Smooth muscle cell (in vitro differentiated cells): ENCODE data around the gene PTPRN2. TPM values are rescaled to one million over a fixed set of nuclear protein-coding genes. Genes with fewer than 3 reads are reported as not detected.

Source experiments
- DNase-seq: peaks from one replicate; lab custom pipeline; 2025; ENCODE audit not compliant: unreplicated experiment; lab: John Stamatoyannopoulos, UW
- H2AFZ ChIP-seq: fragments of 200-600 bp; sonication (generic); 2 replicates; pipeline ENCODE4 v1.6.0; 2016; ENCODE audit warnings: antibody characterized with exemption, low read depth, mild to moderate bottlenecking
- H3F3A ChIP-seq: fragments of 200-600 bp; sonication (generic); 2 replicates; pipeline ENCODE4 v1.6.0; 2017; ENCODE audit warnings: antibody characterized with exemption, low read depth
- H3K27ac ChIP-seq: fragments of 200-600 bp; sonication (generic); 2 replicates; pipeline ENCODE4 v1.5.1; 2016; ENCODE audit warnings: low read depth, mild to moderate bottlenecking
- H3K27me3 ChIP-seq: fragments of 200-600 bp; sonication (generic); 2 replicates; pipeline ENCODE4 v1.6.1; 2016; ENCODE audit warnings: low read depth, mild to moderate bottlenecking
- H3K36me3 ChIP-seq: fragments of 200-600 bp; sonication (generic); 2 replicates; pipeline ENCODE4 v1.5.1; 2016; ENCODE audit warnings: low read depth
- H3K4me1 ChIP-seq: fragments of 200-600 bp; sonication (generic); 2 replicates; pipeline ENCODE4 v1.5.1; 2016; ENCODE audit warnings: low read depth
- H3K4me2 ChIP-seq: fragments of 200-600 bp; sonication (generic); 2 replicates; pipeline ENCODE4 v1.6.0; 2016; ENCODE audit warnings: mild to moderate bottlenecking
- H3K4me3 ChIP-seq: fragments of 200-600 bp; sonication (generic); 2 replicates; pipeline ENCODE4 v1.5.1; 2016; ENCODE audit warnings: mild to moderate bottlenecking
- H3K79me2 ChIP-seq: fragments of 200-600 bp; sonication (generic); 2 replicates; pipeline ENCODE4 v1.6.0; 2016; ENCODE audit warnings: low read depth, mild to moderate bottlenecking
- H3K9ac ChIP-seq: fragments of 200-600 bp; sonication (generic); 2 replicates; pipeline ENCODE4 v1.6.0; 2016; ENCODE audit warnings: low read depth
- H3K9me3 ChIP-seq: fragments of 200-600 bp; sonication (generic); replicated peaks from 2 replicates; pipeline ENCODE4 v1.5.1; 2016; ENCODE audit warnings: low read depth
- H4K20me1 ChIP-seq: fragments of 200-600 bp; sonication (generic); 2 replicates; pipeline ENCODE4 v1.6.0; 2016; ENCODE audit warnings: low read depth
- WGBS: methylation state at CpG from one replicate; pipeline ENCODE4 v1.1.7; 2016; ENCODE audit warnings: low lambda C conversion rate; 5-methylcytosine and 5-hydroxymethylcytosine counted together
- polyA plus RNA-seq: library from polyadenylated mRNA; unstranded; fragments of >200 nt; fragmentation: Nextera tagmentation; extraction: Ambion mirVana; gene quantifications from 2 replicates; pipeline ENCODE4 v1.2.1, GENCODE V29; 2016
- total RNA-seq: library from RNA; depleted of rRNA; stranded (reverse); fragments of >200 nt; gene quantifications from 2 replicates; pipeline ENCODE4 v1.2.3, GENCODE V29; 2014
- TF ChIP-seq, protein P1 (sequence below): fragments of 200-600 bp; sonication (generic); IDR thresholded peaks from 2 replicates; pipeline ENCODE4 v1.5.1; 2017; ENCODE audit warnings: borderline replicate concordance, mild to moderate bottlenecking, antibody characterized with exemption; ENCODE audit not compliant: insufficient read depth, poor library complexity, severe bottlenecking

PTPRN2 gene
- total and polyA plus RNA-seq, 2 experiments from 2014 or later = 0.09 to 0.87 TPM

DNA sequence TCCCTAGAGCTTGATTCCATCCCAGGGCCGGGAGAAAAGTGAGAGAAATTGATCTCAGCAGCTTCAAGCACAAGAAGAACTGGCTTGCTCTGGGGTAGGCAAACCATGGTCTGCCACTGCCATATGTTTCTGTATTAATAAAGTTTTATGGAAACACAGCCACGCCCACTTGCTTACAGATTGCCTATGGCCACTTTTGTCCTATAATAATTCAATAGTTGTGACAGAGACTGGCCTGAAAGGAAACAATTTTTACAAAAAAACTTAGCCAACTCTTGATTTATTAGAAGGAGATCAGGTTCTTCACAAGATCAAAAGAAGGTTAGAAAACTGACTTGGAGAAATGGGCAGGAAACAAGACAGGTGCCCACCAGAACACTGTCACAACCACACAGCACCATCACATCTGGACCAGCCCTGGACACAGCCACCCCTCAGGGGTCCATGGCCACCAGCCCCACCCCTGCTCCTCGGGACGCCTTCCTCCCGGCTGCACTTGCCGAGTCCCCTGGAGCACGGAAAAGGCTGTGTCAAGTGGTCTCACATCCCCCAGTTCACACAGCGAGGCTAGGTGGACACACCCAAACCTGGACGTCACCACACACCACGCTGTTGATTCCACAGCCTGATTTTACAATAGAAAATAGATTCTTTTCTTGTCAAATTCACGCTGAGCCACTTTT, 85.4 kb downstream of the PTPRN2 start:
- Histone ChIP-seq H3K27me3 (no peaks in the 10 kb centered on the region), H2AFZ (no peak overlapping the region), H3K79me2 (no peaks in the 10 kb centered on the region), H3K4me2 (no peak overlapping the region), H3K9ac (no peak overlapping the region), H3F3A (no peaks in the 10 kb centered on the region), H4K20me1 (no peaks in the 10 kb centered on the region), H3K36me3 (no peaks in the 10 kb centered on the region), H3K4me3 (no peak overlapping the region), H3K4me1 (peaks cover 6% of the 10 kb centered on the region), H3K27ac (no peak overlapping the region), H3K9me3 (no peaks in the 10 kb centered on the region)
- TF ChIP-seq, protein P1, sequence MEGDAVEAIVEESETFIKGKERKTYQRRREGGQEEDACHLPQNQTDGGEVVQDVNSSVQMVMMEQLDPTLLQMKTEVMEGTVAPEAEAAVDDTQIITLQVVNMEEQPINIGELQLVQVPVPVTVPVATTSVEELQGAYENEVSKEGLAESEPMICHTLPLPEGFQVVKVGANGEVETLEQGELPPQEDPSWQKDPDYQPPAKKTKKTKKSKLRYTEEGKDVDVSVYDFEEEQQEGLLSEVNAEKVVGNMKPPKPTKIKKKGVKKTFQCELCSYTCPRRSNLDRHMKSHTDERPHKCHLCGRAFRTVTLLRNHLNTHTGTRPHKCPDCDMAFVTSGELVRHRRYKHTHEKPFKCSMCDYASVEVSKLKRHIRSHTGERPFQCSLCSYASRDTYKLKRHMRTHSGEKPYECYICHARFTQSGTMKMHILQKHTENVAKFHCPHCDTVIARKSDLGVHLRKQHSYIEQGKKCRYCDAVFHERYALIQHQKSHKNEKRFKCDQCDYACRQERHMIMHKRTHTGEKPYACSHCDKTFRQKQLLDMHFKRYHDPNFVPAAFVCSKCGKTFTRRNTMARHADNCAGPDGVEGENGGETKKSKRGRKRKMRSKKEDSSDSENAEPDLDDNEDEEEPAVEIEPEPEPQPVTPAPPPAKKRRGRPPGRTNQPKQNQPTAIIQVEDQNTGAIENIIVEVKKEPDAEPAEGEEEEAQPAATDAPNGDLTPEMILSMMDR = no peak
- whole genome bisulfite sequencing = 87% methylated on average over 11 of the region's 11 CpGs
- DNase-seq = no peak

- Histone ChIP-seq H3F3A (no peaks in the 10 kb centered on the region), H3K79me2 (no peaks in the 10 kb centered on the region), H3K9ac (no peak overlapping the region), H3K4me2 (no peak overlapping the region), H3K4me3 (no peak overlapping the region), H3K27ac (no peak overlapping the region), H3K27me3 (no peaks in the 10 kb centered on the region), H3K36me3 (no peaks in the 10 kb centered on the region), H3K4me1 (peaks cover 6% of the 10 kb centered on the region), H4K20me1 (no peaks in the 10 kb centered on the region), H2AFZ (no peak overlapping the region), H3K9me3 (no peaks in the 10 kb centered on the region)
- 91% methylated on average over 28 of the region's 28 CpGs for WGBS
- DNase-seq = no peak
- TF ChIP-seq, protein P1 = no peak
Measured at GRCh38 chr7:158501393-158502067, 86.1 kb downstream of the PTPRN2 start.

GRCh38 chr7:158500651-158501052, 87.0 kb downstream of the PTPRN2 start:
- no peaks in the 10 kb centered on the region for H3K79me2 ChIP-seq
- no peak overlapping the region for H2AFZ ChIP-seq
- 68% methylated on average over 29 of the region's 29 CpGs for WGBS
- no peak for DNase-seq
- H3K9me3 ChIP-seq = no peaks in the 10 kb centered on the region
- H3K9ac ChIP-seq = no peak overlapping the region
- H3K4me2 ChIP-seq = no peak overlapping the region
- no peaks in the 10 kb centered on the region for H3F3A ChIP-seq
- peaks cover 7% of the 10 kb centered on the region for H3K4me1 ChIP-seq
- H3K36me3 ChIP-seq = no peaks in the 10 kb centered on the region
- H3K4me3 ChIP-seq = no peak overlapping the region
- peaks cover under 1% of the 10 kb centered on the region for H3K27me3 ChIP-seq
- H4K20me1 ChIP-seq = no peaks in the 10 kb centered on the region
- H3K27ac ChIP-seq = no peak overlapping the region
- TF ChIP-seq, protein P1 = no peak
